HG03139 (cell line): ENCODE measurements around the gene SLC15A1.

ENCODE experiments used
- ATAC-seq: cut with Tn5 transposase; IDR thresholded peaks from one replicate; pipeline ENCODE4 v1.9.1; 2021; ENCODE audit not compliant: unreplicated experiment

SLC15A1 gene

GRCh38 chr13:98781905-98782304 is 29.4 kb upstream of the SLC15A1 start:
- ATAC-seq = no peak

- no peak for ATAC-seq
These were observed 29.0 kb upstream of the SLC15A1 start for GRCh38 chr13:98781470-98781869.

GRCh38 chr13:98781045-98781444 is 28.6 kb upstream of the SLC15A1 start:
- no peak for ATAC-seq

- ATAC-seq = no peak
These were observed 28.0 kb upstream of the SLC15A1 start for GRCh38 chr13:98780451-98780850.

- ATAC-seq = no peak
These were observed 27.2 kb upstream of the SLC15A1 start for GRCh38 chr13:98779695-98780094.

- ATAC-seq = no peak
These were observed 26.3 kb upstream of the SLC15A1 start for GRCh38 chr13:98778749-98779148.

- no peak for ATAC-seq
These were observed 24.2 kb upstream of the SLC15A1 start for GRCh38 chr13:98776644-98777043.

- ATAC-seq = no peak
These were observed 23.5 kb upstream of the SLC15A1 start for GRCh38 chr13:98775844-98776598.

- ATAC-seq = no peak
These were observed 22.9 kb upstream of the SLC15A1 start for GRCh38 chr13:98775386-98775785.

- no peak for ATAC-seq
These were observed 22.3 kb upstream of the SLC15A1 start for GRCh38 chr13:98774776-98775175.

GRCh38 chr13:98773921-98774320 is 21.4 kb upstream of the SLC15A1 start:
- no peak for ATAC-seq

GRCh38 chr13:98772794-98773452 is 20.5 kb upstream of the SLC15A1 start:
- ATAC-seq = no peak

GRCh38 chr13:98771838-98772611 is 19.6 kb upstream of the SLC15A1 start:
- ATAC-seq = no peak

- ATAC-seq = no peak
These were observed 17.3 kb upstream of the SLC15A1 start for GRCh38 chr13:98769736-98770135.

- ATAC-seq = no peak
These were observed 16.1 kb upstream of the SLC15A1 start for GRCh38 chr13:98768522-98768921.

- ATAC-seq = no peak
These were observed 14.2 kb upstream of the SLC15A1 start for GRCh38 chr13:98766697-98767096.

- no peak for ATAC-seq
These were observed 13.6 kb upstream of the SLC15A1 start for GRCh38 chr13:98765996-98766519.

GRCh38 chr13:98761986-98762616 is 9.6 kb upstream of the SLC15A1 start:
- no peak for ATAC-seq

- no peak for ATAC-seq
These were observed 8.9 kb upstream of the SLC15A1 start for GRCh38 chr13:98761126-98761985.

- no peak for ATAC-seq
These were observed 3.3 kb upstream of the SLC15A1 start for GRCh38 chr13:98755729-98756128.
